NK-92 (cell line): ENCODE results near the gene JARID2.

ENCODE experiments used
- DNase-seq: peaks from one replicate; lab custom pipeline; 2025; ENCODE audit not compliant: unreplicated experiment; lab: John Stamatoyannopoulos, UW

Gene JARID2

GRCh38 chr6:15330174-15330944 is 84.5 kb downstream of the JARID2 start:
- DNase-seq: no peak

- DNase-seq: no peak
Observed at GRCh38 chr6:15331143-15331542, 85.3 kb downstream of the JARID2 start.

- no peak for DNase-seq
Observed at GRCh38 chr6:15331629-15332251, 85.9 kb downstream of the JARID2 start.

DNA sequence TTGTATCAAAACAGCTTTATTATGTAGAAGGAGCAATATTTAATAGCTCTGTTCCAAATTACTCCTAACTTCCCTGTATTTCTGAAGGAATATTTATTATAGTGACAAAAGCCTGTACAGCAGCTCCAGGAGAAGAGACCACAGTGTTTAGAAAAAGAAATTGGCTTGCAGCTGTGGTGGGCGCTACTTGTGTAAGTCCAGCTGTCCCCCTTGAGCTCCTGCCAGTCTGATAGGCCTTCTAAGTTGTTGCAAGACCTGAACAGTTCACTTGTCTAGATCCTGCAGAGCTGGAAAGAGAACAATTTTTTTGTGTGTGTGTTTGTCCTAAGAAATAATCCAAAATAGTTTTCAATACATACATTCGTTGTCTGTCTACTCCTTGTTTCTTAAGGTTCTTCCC is 86.6 kb downstream of the JARID2 start:
- no peak for DNase-seq

DNA sequence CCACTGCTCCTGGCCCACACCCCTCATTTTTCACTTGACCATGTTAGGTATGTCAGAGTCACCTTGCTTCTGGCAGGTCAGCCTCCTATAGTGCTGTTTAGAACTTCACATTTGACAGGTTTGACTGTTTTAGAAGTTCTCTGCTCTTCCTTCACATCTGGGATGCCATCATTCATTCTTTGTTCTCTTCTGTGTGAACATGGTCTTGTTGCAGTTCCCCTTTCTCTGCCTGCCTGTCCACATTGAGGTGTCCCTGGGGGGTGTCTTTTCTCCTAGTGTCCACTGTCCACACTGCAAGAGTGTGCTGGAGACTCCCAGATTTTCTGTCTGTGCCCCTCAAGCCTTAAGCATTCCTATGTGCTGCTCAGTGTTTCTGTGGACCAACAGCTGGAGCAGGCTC is 89.5 kb downstream of the JARID2 start:
- no peak for DNase-seq

DNA sequence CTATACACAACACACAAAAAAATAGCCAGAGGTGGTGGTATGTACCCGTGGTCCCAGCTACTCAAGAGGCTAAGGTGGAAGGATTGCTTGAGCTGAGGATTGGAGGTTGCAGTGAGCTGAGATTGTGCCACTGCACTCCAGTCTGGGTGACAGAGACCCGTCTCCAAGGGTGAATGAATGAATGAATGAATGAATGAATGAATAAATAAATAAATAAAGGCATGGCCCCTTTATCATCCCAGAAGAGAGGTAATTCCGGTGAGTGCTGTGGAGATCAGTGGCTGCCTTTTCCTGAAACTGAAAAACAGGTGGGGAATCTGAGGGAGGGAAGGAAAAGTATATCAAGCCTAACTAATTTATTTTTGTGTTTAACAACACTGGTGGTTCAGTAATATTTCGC is 90.0 kb downstream of the JARID2 start:
- no peak for DNase-seq

GRCh38 chr6:15336900-15337560 is 91.2 kb downstream of the JARID2 start:
- no peak for DNase-seq

- DNase-seq: no peak
Observed at GRCh38 chr6:15337582-15337981, 91.7 kb downstream of the JARID2 start.

DNA sequence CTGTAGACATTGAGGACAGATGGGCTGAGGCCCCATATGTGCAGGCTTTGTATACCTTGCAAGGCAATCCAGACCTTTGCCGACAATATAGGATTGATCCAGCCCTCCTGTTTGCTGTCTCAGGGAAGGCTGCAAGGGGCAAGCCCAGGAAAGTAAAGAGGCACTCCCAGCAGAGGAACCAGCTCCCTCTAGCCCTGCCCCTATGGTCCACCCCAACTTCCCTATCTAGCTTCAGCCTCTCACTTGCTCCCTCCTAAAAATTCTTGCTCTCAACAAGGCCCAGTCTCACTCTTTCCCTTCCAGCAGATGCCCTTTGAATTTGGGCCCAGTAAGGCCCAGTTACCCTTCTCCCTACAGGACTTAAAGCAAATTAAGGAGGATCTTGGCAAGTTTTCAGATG is 92.6 kb downstream of the JARID2 start:
- no peak for DNase-seq

- no peak for DNase-seq
Observed at GRCh38 chr6:15339081-15339480, 93.2 kb downstream of the JARID2 start.

- DNase-seq: no peak
Observed at GRCh38 chr6:15340105-15340601, 94.3 kb downstream of the JARID2 start.

DNA sequence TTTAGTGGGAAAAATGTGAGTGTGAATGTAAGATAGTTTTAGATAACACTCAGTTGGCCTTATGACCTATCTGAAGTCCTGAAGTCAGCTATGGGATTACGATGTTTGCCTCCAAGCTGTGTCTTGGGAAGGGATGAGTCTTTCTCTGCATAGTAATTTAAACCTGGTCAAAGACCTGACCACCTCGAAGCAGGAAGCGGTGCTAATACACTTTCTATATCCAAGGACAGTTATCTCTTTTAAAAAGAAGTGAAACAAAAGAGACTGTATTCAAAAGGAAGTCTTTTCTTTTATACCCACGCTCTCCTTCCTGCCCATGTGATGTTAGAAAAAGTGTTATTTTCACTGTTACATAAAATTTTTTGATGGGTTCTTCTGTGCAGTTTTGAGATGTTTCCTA is 94.9 kb downstream of the JARID2 start:
- DNase-seq: no peak

DNA sequence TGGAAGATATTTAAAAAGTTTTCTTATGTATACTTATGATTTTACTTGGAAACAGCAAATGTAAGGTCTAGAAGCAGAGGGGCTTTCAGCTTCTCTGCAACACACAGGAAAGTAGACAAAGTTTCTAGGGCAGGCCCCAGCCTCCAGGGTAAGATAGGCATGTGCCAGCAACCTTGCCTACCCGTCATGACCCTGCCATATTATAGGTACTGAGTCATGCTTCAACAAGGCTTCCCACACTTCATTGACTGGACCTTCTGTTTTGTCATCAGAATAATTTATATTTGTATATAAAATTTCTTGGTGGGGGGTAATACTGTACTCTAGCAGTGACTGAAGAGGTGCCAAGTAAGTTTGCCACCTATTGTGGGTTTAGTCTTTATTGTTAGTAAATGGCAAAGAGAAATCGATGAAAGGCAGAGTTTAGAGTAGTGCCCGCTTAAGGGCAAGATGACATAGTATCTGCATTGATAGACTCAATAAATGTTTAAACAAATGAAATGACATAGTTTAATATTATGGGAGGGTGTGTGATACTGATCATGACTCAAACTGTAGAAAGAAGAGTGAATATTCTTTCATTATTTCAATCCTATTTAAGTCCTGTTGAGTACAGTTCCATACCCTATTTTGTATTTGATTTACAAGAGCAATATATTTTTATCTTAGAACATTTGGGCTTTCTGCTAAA is 95.6 kb downstream of the JARID2 start:
- no peak for DNase-seq

- no peak for DNase-seq
Observed at GRCh38 chr6:15342114-15342513, 96.2 kb downstream of the JARID2 start.

DNA sequence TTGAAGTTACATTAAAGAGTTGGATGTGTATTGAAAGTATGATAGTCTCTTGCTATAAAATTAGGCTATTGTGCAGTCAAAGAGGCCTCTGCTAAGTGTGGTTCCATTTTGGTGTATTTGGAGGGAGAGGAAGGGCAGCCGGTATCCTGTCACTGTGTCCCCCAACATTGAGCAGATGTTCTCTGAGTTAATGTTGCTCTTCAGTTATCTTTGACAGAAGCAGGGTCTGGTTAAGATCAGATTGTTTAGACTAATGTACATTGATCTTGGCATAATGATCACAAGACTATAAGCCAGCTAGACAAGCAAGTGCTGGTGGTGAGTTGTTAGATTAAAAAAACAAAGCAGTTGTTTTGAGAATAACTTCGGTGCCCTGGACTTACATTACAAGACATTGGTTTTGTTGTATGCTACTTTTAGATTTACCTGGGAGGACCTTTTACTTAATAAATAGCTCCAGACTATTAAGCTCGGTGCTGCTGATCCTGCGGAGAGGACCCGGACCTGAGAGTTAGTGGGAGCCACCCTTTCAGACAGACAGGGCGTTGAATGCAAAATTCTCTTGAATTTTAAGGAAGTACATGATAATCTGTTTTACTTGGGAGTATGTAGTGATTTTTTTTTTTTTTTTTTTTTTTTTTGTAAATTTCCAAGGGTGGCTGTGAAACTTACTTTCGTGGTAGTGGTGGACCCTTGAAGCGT is 97.8 kb downstream of the JARID2 start:
- DNase-seq: no peak

GRCh38 chr6:15344192-15344519 is 98.3 kb downstream of the JARID2 start:
- DNase-seq: no peak

GRCh38 chr6:15344831-15345230 is 99.0 kb downstream of the JARID2 start:
- no peak for DNase-seq

GRCh38 chr6:15346315-15346714 is 100.4 kb downstream of the JARID2 start:
- no peak for DNase-seq

DNA sequence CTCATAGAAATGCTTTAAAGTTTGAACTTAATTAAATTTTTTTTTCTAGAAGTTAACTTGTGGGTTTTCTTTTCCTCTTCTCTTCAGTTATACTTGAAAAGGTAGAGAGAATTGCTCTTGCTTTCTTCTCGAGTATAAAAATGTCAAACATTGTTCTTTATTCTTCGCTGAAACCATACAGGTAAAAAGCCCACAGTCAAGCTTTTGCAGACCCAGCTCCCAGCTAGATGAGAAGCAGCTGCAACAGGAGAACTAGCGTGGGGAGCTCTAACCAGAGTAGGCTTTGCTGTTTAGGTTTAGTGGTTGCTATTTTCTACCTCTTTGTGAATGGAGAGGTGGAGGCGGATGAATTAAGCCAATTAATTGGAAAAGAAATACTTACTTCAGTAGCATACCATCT is 102.7 kb downstream of the JARID2 start:
- DNase-seq: no peak

- no peak for DNase-seq
Observed at GRCh38 chr6:15349379-15349778, 103.5 kb downstream of the JARID2 start.
